Vagina (tissue), 2 donors: ENCODE measurements around the gene TXNRD2.

Experiments used
- POLR2A ChIP-seq, 2 donors: fragments of 450-650 bp; IDR thresholded peaks; one replicate each; pipeline ENCODE4 v1.6.1; 2017; ENCODE audit warnings: antibody characterized with exemption in 2 of 2, mild to moderate bottlenecking in 2 of 2, moderate library complexity in 2 of 2
- POLR2AphosphoS5 ChIP-seq, 2 donors: sonication (generic); formaldehyde crosslinking; IDR thresholded peaks; one replicate each; pipeline ENCODE4 v1.9.0; 2017; ENCODE audit warnings: antibody characterized with exemption in 2 of 2, mild to moderate bottlenecking in 2 of 2, low read depth in 1 of 2; ENCODE audit not compliant: insufficient read depth in 1 of 2
- TF ChIP-seq, protein P1 (sequence below), 3 experiments: fragments of 450-650 bp in 2 of 3; fragments of 200-600 bp in 1 of 3; sonication (generic) in 1 of 3; IDR thresholded peaks; one replicate each; pipeline ENCODE4 v1.5.1; 2017 to 2019; ENCODE audit warnings: antibody characterized with exemption in 3 of 3, mild to moderate bottlenecking in 2 of 3, moderate library complexity in 2 of 3

DNA sequence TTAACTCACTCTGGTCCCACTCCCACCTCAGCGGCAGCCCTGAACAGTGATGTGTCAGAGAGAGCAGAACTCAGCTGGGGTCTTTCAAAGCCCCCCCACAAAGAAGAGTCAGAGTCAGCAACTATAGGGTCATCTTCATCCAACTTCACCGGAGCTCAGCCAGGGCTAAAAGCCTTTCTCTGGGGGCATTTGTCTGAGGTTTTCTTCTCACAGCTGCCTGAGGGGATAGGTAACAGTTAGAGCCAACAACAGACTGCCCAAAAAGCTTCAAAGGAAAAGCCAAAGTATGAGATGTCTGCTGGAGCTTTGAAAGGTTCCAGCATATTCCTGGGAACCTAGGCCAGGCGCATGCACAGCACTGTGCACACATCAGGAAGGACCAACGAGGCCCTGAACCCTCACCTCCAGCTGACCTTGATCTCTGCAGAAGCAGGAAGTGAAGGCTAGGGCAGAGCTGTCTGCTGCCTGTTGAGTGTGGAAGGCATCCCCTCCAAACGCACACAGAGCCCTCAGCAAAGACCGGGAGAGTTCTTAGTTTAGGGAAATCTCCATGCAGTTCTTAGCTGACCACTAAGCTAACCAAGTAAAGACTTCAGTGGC, 28.2 kb downstream of the TXNRD2 start:
- TF ChIP-seq POLR2A (IDR thresholded peaks at IDR 0.05) (no peak), POLR2AphosphoS5 (IDR thresholded peaks at IDR 0.05; ENCODE audit: insufficient read depth in 1 of 2, low read depth in 1 of 2) (no peak)
- TF ChIP-seq, protein P1, sequence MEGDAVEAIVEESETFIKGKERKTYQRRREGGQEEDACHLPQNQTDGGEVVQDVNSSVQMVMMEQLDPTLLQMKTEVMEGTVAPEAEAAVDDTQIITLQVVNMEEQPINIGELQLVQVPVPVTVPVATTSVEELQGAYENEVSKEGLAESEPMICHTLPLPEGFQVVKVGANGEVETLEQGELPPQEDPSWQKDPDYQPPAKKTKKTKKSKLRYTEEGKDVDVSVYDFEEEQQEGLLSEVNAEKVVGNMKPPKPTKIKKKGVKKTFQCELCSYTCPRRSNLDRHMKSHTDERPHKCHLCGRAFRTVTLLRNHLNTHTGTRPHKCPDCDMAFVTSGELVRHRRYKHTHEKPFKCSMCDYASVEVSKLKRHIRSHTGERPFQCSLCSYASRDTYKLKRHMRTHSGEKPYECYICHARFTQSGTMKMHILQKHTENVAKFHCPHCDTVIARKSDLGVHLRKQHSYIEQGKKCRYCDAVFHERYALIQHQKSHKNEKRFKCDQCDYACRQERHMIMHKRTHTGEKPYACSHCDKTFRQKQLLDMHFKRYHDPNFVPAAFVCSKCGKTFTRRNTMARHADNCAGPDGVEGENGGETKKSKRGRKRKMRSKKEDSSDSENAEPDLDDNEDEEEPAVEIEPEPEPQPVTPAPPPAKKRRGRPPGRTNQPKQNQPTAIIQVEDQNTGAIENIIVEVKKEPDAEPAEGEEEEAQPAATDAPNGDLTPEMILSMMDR (IDR thresholded peaks at IDR 0.05), result no peak
